ENCODE results near the gene VRTN. TPM values are rescaled to one million over a fixed set of nuclear protein-coding genes. Genes with fewer than 3 reads are reported as not detected.
"Not testable (repeated sequence)": the region's sequence is repeated elsewhere in the genome, so short reads cannot be mapped to it uniquely, and the experiment has no call there.

The VRTN gene
- polyA plus RNA-seq, 4 donors, result not detected

DNA sequence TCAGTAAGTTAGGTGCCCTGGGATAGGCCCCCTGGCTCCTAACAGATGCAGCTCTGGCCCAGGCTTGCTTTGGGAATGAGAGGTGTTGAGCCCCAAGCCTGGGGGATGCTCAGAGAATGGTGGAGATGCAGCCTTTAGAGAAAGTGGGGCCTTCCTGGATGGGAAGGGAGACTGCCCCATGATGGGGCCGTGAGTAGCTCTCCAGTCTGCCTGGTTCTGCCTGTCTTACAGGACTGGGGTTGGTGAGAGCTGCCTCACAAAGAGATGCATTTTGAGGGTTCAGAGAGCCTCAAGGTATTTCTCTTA lies 523 bp upstream of the VRTN start:
- no peak for DNase-seq (ENCODE audit: low read depth in 4 of 4, low spot score in 2 of 4)

DNA sequence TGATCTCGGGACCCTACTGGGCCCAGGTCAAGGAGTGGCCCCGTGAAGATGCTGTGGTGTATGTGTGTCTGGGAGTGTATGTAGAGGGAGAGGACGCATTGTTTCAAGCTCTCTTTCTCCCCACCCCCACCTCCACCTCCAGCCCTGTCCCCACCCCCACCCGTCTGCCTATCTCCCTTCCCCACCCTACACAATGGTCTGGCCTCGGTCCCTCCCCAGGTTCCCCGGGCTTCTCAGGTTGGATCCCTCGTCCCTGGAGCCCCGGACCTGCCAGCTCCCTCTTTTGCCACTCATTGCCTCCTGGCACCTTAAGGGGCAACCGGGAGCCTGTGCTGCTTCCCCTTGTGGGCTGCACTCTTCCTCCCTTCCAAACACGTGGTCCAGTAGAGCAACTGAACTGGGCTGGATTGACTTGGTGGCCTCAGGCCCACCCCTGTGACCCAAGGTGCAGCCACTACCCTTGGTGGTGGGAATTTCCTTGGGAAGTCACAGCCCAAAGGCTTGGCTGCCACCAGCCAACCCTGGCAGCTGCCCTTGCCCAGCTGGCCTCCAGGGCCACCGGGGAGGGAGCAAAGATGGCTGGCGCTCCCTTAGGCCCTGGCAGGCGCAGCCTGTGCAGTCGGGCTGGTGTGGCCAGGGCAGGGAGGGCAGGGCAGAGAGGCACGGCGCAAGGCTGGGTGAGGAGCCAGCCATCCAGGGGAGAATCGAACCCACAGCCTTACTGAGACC lies 628 bp downstream of the VRTN start:
- DNase-seq (ENCODE audit: low read depth in 4 of 4, low spot score in 2 of 4), result no peak

DNA sequence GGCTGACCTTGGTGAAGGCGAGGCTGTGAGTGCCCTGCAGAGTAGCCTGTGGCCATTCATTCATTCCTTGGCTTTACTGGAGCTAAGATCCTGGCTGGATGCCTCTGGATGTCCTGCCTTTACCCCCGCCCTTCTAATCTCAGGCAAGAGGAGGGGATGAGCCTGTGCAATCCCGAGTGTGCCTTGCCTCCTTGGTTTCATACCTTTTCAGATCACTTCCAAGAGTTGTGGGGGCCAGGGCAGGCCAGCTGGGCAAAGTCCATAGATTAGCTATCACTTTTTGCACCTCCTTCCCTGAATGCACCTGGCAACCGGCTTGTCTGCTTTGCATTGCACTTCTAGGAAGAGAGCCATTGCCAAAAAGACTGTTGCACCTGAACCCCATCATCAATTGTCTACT lies 1.5 kb downstream of the VRTN start:
- DNase-seq (ENCODE audit: low read depth in 4 of 4, low spot score in 2 of 4), result no peak

DNA sequence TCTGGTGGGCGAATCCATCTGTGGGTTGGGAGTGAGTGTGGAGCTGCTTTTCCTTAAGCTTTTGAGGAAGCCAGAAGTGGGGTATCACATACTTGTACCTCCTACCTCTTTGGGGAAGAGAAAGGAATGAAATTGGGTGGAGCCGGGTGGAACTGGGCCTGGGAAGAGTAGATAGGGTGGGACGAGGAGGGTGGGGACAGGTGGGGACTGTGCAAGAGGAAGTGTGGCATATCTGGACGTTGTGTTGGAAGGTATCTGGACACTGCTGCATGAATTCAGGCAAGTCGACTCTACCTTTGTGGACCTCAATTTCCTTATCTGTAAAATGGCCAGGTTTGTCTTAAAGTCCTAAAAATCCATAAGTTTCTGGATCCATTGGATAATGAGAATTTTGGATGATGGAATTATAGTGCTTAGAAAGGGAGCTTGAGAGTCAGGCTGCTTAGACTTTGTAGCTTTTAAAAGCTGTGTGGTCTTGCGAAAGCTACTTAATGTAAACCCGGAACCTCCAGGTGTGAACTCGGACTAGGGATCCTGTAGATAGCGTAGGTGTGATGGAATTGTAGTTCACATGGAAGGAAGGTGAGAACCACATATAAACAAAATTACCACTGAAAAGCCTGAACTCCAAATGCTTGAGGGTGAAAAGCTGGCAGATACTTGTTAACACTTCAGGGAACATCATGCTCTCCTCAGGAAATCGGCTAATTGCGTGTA lies 2.1 kb downstream of the VRTN start:
- DNase-seq (ENCODE audit: low read depth in 4 of 4, low spot score in 2 of 4), result no peak

DNA sequence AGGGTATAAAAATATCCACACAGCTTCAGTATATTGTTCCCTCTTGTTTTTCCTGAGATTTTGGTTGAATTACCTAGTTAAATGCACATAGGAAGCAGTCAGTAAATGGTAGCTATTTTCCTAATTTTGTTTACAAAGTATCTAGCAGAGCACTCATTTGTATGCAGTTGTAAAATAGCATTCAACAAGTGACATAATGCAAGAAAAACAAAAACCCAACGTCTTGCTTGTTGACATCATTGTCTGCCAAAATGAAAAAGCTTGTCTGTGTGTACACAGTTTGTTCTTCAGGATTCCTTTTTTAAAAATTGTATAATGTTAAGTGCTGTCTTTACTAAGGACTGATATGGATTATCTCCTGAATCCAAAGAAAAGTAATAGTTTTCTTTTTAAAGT lies 2.7 kb downstream of the VRTN start:
- DNase-seq (ENCODE audit: low read depth in 4 of 4, low spot score in 2 of 4), result no peak

DNA sequence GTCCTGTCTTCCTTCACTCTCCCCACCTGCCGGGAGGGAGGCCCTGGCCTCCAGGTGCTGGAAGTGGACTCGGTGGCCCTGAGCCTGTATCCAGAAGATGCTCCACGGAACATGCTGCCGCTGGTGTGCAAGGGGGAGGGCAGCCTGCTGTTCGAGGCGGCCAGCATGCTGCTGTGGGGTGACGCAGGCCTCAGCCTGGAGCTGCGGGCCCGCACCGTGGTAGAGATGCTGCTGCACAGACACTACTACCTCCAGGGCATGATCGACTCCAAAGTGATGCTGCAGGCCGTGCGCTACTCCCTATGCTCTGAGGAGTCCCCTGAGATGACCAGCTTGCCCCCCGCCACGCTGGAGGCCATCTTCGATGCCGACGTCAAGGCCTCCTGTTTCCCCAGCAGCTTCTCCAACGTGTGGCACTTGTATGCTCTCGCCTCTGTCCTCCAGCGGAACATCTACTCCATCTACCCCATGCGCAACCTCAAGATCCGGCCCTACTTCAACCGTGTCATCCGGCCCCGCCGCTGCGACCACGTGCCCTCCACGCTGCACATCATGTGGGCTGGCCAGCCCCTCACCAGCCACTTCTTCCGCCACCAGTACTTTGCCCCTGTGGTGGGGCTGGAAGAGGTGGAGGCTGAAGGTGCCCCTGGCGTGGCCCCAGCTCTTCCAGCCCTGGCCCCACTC lies 8.8 kb downstream of the VRTN start:
- no peak for DNase-seq (ENCODE audit: low read depth in 4 of 4, low spot score in 2 of 4)

DNA sequence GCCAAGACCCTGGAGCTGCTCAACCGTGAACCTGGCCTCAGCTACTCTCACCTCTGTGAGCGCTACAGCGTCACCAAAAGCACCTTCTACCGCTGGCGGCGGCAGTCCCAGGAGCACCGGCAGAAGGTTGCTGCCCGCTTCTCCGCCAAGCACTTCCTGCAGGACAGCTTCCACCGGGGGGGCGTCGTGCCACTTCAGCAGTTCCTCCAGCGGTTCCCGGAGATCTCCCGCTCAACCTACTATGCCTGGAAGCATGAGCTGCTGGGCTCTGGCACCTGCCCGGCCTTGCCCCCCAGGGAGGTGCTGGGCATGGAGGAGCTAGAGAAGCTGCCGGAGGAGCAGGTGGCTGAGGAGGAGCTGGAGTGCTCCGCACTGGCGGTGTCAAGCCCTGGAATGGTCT lies 9.3 kb downstream of the VRTN start:
- no peak for DNase-seq (ENCODE audit: low read depth in 4 of 4, low spot score in 2 of 4)

DNA sequence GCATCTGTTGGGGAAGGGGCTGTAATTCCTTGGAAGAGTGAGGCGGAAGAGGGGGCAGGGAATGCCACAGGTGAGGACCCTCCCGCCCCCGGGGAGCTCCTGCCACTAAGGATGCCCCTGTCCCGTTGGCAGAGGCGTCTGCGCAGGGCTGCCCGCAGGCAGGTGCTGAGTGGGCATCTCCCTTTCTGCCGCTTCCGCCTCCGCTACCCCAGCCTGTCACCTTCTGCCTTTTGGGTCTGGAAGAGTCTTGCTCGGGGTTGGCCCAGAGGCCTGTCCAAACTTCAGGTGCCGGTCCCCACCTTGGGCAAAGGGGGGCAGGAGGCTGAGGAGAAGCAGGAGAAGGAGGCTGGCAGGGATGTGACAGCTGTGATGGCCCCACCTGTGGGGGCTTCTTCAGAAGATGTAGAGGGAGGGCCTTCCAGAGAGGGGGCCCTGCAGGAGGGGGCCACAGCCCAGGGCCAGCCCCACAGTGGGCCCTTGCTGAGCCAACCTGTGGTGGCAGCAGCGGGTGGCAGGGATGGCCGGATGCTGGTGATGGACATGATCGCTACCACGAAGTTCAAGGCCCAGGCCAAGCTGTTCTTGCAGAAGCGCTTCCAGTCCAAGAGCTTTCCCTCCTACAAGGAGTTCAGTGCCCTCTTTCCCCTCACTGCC lies 10.0 kb downstream of the VRTN start:
- DNase-seq (ENCODE audit: low read depth in 4 of 4, low spot score in 2 of 4), result no peak

DNA sequence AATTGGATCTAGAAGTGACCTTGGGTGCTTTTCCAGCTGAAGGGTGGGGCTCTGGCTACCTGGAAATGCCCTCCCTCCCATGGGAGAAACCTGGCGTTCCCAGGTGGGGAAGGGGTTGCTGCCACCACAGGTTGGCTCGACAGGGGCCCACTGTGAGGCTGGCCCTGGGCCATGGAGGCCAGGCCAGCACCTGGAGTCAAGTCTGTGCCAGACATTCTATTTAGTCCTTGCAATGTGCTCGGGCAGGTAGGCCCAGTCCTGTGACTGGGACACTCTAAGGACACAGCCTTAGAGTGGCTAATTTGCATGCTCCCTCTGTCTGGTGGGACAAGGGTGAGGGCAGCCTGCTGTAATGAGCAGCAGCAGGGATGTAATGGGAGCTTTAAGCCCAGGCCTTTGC lies 11.9 kb downstream of the VRTN start:
- no peak for DNase-seq (ENCODE audit: low read depth in 4 of 4, low spot score in 2 of 4)

DNA sequence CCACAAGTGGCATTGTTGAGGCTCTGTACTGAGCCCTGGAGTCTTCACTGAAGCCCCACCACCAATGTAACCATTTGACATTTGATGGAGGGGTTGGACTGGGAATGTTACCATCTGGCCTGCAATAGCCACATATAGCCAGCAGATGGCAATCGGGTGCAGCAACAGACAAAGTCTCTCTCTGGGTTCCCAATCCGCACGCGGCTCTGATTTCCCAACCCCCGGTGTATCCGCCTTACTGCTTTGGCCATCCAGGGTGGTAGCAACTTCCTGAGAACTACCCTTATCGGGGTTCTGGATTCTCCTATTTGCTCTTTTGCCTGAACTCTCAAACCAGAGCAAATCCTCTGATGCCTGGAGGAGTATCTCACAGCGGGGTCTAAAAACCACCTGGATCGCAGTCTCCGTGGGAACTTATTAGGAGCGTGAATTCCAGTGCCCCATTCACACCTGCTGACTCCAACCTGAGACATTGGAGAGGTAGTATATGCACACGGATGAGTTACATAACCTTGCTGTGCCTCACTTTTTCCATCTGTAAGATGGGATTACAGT lies 14.2 kb downstream of the VRTN start:
- DNase-seq (ENCODE audit: low read depth in 4 of 4, low spot score in 2 of 4), result peak; percentile 19 to 76 (median 49)

DNA sequence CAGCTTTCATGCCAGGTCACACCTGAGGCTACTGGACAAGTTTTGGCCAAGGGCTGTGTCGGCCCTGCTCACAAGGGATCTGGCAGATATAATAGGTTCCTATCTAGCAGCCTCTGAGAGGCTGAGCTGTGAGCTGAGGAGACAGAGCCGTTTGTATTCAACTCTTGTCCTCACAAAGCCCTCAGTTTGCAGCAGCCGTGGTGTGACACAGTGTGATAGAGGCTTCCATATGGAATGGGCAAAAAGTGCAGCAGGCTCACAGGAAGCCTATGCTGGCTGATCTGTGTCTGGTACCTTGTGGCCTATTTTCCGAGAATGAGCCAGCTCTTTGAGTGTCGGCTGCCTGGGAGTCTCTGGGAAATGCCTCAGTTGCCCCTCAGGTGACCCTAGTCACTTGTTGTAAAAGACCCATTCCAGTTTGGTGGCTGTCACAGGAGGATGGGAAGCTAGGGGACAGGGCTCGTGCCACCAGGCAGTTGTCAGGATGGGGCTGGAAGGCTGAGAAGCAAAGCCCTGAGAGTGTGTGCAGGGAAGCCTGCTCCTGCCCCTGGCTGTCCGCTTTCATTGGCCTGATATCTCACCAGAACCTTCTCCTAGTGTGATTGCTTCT lies 16.1 kb downstream of the VRTN start:
- DNase-seq (ENCODE audit: low read depth in 4 of 4, low spot score in 2 of 4), result no peak

DNA sequence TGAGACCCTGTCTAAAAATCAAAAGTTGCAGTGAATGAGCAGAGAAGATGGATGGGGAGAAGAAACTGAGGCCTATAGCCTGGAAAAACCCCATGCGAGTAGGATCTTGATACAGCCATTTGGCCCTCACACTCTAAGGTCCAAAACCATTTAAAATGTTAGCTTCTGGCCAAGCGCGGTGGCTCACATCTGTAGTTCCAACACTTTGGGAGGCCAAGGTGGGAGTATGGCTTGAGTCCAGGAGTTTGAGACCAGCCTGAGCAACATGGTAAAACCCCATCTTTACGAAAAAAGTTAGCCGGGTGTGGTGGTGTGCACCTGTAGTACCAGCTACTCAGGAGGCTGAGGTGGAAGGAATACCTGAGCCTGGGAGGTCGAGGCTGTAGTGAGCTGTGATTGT lies 19.8 kb downstream of the VRTN start:
- no peak for DNase-seq (ENCODE audit: low read depth in 4 of 4, low spot score in 2 of 4)

DNA sequence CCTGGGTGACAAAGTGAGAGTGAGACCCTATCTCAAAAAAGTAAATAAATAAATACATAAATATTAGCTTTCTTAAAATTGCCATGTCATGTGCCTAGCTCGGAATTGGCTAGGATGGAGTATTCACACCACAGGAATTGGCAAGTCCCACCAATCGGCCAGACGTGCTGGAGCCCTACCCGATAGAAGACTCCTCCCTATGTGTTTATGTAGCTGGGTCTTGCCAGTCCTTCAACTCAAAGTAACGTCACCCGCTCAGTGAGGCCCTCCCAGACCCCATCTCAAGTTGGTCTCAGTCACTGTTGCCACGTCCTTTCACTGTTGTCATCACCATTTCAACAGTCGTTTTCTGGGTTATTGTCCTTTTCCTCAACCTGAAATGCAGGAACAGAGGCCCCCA lies 20.2 kb downstream of the VRTN start:
- DNase-seq (ENCODE audit: low read depth in 4 of 4, low spot score in 2 of 4), result no peak

DNA sequence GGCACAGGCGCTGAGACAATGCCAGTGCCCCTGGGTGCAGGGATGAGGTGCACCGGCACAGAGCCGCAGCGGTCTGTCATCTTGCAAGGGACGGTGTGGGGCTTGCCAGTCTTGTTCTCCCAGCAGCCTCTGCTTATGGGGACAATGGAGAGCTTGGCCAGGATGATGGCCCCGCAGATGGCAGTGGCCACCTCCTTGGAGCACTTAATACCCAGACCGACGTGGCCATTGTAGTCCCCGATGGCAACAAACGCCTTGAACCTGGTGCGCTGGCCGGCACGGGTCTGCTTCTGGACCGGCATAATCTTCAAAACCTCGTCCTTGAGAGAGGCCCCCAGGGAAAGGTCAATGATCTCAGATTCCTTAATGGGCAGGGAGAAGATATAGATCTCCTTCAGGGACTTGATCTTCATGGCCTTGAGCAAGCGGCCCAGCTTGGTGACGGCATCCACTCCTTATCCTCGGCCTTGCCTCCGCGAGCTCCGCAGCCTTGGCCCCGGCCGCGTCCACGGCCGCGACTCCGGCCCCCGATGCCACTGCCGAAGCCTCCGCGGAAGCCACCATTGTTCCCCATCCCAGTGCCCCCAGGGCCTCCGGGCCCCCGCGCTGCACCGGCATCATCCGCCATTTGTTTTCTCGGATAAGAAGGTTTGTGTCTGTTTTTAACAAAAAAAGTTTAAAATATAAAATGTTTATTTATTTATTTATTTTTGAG lies 29.9 kb downstream of the VRTN start:
- no peak for DNase-seq (ENCODE audit: low read depth in 4 of 4, low spot score in 2 of 4)

DNA sequence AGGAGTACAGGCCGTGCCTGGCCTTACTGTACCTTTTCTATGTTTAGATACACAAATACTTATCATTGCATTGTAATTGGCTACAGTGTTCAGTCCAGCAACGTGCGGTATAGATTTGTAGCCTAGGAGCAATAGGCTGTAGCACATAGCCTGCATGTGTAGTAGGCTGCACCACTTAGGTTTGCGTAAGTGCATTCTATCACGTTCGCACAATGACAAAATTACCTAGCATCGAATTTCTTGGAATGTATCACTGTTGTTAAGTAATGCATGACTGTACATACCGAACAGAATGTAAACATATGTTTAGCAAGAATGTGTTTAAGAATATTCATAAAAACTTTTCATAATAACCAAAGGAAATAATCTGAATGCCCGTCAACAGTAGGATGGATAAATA lies 31.9 kb downstream of the VRTN start:
- no peak for DNase-seq (ENCODE audit: low read depth in 4 of 4, low spot score in 2 of 4)

DNA sequence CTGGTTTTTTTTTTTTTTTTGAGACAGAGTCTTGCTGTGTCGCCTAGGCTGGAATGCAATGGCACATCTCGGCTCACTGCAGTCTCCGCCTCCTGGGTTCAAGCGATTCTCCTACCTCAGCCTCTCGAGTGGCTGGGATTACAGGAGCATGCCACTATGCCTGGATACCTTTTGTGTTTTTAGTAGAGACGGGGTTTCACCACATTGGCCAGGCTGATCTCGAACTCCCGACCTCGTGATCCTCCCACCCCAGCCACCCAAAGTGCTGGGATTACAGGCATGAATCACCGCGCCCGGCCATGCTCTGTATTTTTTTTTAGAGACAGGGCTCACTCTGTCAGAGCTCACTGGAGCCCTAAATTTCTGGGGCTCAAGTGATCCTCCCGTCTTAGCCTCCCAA lies 32.6 kb downstream of the VRTN start:
- DNase-seq (ENCODE audit: low read depth in 4 of 4, low spot score in 2 of 4), result no peak

DNA sequence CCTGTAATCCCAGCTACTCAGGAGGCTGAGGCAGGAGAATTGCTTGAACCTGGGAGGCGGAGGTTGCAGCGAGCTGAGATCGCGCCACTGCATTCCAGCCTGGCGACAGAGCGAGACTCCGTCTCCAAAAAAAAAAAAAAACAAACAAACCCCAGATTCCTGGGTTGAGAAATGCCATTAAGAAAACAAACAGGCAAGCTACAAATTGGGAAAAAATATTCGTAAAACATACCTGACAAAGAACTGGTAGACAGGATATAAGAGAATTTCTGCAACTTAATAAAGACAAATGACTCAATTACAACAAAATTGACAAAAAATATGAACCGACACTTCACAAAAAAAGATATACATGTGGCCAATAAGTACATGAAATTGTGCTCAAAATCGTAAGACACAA lies 33.3 kb downstream of the VRTN start:
- not testable (repeated sequence) for DNase-seq (ENCODE audit: low read depth in 4 of 4, low spot score in 2 of 4)

DNA sequence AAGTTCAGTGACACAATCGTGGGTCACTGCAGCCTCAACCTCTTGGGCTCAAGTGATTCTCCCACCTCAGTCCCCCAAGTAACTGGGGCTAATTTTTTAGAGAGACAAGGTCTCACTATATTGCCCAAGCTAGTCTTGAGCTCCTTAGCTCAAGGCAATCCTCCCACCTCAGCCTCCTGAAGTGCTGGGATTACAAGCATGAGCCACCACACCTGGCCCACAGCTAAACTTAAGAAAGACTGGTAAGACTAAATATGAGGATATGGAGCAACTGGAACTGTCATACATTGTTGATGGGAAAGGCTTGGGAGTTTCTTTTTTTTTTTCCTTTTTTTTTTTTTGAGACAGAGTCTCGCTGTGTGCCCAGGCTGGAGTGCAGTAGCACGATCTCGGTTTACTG lies 34.0 kb downstream of the VRTN start:
- no peak for DNase-seq (ENCODE audit: low read depth in 4 of 4, low spot score in 2 of 4)

DNA sequence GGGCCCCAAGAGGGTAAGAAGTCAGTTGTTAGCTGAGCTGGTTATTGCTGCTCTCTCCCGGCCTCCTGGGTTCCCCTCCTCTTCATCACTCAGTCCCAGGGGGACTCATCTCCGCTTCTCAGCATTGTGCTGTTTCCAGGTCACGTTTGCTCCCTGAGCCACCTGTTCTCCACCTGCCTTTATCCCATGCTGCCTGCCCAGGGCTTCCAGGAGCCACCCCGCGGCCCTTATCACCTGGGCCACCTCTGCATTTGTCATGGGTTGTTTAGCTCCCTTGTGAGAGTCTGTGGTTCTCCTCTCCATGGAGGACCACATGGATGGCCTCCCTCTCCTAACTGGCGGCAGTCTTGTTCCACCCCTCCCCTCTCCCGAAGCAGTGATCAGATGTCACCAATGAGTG lies 41.7 kb downstream of the VRTN start:
- no peak for DNase-seq (ENCODE audit: low read depth in 4 of 4, low spot score in 2 of 4)

DNA sequence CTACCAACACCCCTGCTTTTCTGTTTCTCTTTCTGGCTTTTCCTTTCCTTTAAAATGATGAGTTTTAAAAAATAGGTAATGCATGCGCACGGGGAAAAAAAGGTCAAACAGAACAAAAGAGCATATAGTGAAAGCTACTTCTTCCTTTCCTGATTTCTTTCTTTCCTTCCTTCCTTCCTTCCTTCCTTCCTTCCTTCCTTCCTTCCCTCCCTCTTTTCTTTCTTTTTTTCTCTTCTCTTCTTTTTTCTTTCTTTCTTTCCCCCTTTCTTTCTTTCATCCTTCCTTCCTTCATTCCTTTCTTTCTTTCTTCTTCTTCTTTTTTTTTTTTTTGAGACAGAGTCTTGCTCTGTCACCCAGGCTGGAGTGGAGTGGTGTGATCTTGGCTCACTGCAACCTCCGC lies 42.2 kb downstream of the VRTN start:
- DNase-seq (ENCODE audit: low read depth in 4 of 4, low spot score in 2 of 4), result not testable (repeated sequence)

Data from left renal cortex interstitium (tissue), 4 donors.